Right ventricle myocardium inferior (tissue), 1 donor: Measurements from ENCODE around the gene SURF1. TPM values are rescaled to one million over a fixed set of nuclear protein-coding genes. Genes with fewer than 3 reads are reported as not detected.

Experiments
- ATAC-seq: fragments of 200-7000 bp; cut with Tn5 transposase; one replicate; pipeline ENCODE4 v1.9.1; 2020; ENCODE audit warnings: mild to moderate bottlenecking, moderate library complexity
- DNase-seq: peaks from one replicate; pipeline ENCODE4 v3.0.0; 2021; ENCODE audit errors: missing footprints
- intact Hi-C: fragments of 100-400 bp; cut with DNase I; formaldehyde crosslinking; loops from one replicate; pipeline ENCODE4 v1.11.0; 2022
- total RNA-seq: library from RNA; stranded (reverse); fragmentation: NEBNext Ultra II Directional; extraction: Animal tissue kit (Norgen Biotek cat#: 25700); gene quantifications from one replicate; pipeline ENCODE4 v1.2.1, GENCODE V29; 2021
- donor health status: DM: no; HTN: yes; CAD: no; lungs with severe emphysema.

SURF1 gene
- total RNA-seq, 1 donor from 2014 or later = 62.6 TPM

DNA sequence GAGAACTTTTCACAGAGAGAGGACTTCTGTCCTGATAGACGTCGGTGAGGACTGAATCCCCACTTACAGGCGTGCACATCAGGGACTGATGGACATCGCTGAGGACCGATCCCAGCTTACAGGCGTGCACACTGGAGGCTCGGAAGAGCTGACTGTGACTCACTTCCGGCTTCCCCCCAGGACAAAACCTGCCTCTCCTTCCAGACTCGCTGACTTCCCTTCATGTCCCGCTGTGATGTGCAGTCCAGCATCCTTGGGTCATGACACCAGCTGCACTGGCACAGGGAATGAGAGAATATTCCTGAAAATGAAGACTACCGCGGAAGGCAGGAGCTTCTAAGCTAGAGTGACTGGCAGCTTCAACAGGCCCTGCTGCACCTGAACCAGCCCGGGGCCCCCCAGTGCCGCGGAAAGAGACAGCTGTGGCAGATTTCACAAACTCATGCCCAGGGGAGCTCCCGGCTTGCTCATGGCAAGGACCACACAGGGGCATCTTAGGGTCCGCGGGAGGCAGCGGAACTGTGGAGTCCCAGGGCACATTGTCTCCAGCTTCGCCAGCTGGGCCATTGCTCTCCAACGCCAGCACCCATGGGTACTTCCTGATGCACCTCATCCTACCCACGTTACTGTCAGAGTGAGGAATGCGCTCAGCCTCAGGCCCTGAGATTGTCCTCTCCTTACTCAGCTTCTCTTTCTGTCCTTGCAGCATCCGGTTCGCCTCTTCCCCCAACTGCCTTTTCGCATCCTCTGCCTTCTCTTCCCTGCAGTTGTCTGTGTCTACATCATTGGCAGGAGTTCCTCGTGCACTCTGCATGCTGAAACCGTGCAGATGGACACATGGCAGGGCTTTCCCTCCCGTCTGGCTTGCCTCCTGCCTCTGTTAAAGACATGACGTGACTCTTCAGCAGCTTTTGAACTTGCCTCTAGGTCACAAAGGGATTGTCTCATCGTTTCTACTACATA is 49.8 kb downstream of the SURF1 start:
- ATAC-seq = no peak
- DNase-seq = no peak
- intact Hi-C loops = no loop called here

DNA sequence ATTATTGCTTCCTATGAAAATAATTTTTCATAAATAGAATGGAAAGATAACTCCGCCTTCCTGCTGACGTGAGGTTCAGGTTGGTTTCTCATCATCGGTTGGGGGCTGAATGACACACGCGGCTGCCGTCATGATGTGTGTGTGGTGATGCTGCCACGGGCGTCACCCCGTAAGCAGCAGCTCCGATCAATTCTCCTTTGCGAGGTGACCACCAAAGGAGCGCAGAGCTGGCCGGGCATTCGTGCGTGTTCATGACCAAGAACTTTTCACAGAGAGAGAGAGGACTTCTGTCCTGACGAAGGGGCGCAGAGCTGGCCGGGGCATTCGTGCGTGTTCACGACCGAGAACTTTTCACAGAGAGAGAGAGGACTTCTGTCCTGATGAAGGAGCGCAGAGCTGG is 50.6 kb downstream of the SURF1 start:
- ATAC-seq (no peak), DNase-seq (no peak)
- intact Hi-C loops = no loop called here

DNA sequence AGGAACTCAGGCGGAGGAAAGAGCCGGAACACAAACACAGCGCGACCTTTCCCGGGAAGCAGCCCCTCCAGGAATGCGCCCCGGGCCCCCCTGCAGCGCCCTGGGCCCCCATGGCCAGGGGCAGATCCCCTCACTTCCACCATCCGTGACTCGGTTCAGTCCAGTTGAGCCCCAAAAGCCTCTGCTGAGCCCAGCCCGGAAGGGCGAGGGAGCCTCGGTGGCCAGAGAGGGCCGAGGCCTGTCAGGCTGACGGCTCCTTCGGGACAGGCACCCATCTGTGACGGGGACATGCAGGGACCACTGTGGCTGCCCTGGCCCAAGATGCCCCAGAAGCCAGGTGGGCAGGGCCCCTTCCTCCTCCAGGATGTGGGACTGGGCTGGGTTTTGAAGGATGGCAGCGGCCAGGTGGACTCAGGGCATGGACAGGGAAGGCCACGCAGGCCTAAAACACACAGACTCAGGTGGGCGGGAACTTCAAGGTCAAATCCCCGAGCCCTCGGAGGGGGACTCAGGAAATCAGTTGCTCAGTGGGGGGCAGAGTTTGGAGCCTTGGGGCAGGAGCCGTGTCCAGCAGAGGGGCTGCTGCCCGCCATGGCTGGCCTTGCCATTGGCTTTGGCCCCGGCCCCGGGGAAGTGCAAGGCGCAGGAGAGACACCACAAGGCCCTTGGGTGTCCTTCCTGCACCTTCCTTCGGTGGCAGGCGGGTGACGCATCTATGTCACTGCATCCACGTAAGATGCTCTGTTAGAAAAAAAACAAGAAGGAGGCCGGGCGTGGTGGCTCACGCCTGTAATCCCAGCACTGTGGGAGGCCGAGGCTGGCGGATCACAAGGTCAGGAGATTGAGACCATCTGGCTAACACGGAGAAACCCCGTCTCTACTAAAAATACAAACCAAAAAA is 51.6 kb downstream of the SURF1 start:
- intact Hi-C loops = no loop called here

DNA sequence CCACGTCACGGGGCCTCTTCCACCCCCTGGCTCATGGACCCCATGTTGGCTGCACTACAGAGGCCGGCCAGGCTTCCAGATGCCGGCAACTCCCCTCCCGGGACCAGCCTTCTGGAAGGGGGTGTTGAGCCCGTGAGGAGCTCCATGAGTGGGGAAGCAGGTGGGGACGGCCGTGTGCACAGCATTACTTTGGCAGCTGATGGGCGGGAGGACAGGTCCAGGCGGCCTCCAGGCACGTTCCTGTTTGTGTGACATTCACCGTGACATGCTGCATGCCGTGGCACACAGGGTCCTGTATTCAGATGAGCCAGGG is 52.2 kb downstream of the SURF1 start:
- no peak for ATAC-seq
- intact Hi-C loops = no loop called here
- no peak for DNase-seq

More for the DNA sequence above, 51.6 kb downstream of the SURF1 start:
- DNase-seq = no peak
- ATAC-seq = no peak

DNA sequence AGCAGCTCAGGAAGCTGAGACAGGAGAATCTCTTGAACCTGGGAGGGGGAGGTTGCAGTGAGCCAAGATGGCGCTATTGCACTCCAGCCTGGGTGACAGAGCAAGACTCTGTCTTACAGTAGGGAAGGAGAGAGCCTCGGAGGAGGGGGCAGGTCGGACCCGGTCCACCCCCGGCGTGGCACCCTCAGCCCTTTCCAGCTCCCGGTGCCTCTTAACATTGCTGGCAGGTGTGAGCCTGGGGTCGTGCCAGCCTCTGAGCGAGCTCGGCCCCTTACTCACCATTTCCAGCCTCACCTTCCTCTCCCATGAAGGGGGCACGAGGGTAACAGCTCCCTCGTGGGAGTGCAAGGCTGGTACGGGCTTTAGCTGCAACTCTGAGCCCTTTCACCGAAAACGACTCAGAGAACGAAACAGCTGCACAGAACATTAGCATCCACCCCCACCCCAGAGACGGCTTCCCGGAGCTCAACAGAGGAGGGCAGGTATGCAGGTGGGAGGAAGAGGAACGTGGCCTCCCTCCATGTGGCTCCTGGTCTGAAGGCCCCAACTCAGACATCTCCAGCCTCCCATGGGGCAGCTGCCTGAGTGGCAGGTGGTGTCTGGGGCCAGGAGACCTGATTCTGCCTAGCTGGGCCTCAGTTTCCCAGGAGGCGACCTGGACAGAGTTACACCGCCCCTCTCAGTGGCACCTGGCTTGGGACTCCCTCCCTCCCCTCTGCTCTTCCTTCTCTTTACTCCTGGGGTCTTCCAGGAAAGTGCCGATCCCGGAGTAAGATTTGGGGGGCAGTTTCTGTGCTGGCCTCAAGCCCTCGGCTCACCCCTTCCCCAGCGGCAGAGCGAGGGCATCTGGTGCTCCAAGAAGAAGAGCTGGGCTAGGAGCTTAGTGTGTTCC is 52.8 kb downstream of the SURF1 start:
- intact Hi-C loops = no loop called here
- ATAC-seq (no peak), DNase-seq (no peak)

Other genes with a start within 250 kb of the SURF1 start
- 33.7 TPM for gene RALGDS, start 235.2 kb downstream of the SURF1 start, total RNA-seq
- gene GBGT1, start 192.6 kb downstream of the SURF1 start, total RNA-seq = 8.2 TPM
- gene OBP2B, start 147.2 kb downstream of the SURF1 start, total RNA-seq = not detected
- 1.5 TPM for gene ABO, start 81.3 kb downstream of the SURF1 start, total RNA-seq
- 13.4 TPM for gene SURF6, start 20.3 kb downstream of the SURF1 start, total RNA-seq
- gene MED22, start 8.4 kb downstream of the SURF1 start, total RNA-seq = 20.8 TPM
- 977 TPM for gene RPL7A, start 8.3 kb downstream of the SURF1 start, total RNA-seq
- gene SURF2, start 63 bp upstream of the SURF1 start, total RNA-seq = 13.2 TPM
- gene SURF4, start 19.6 kb upstream of the SURF1 start, total RNA-seq = 68.4 TPM
- gene STKLD1, start 19.9 kb upstream of the SURF1 start, total RNA-seq = 0.27 TPM
- 18.7 TPM for gene REXO4, start 61.5 kb upstream of the SURF1 start, total RNA-seq
- 3.6 TPM for gene ADAMTS13, start 65.9 kb upstream of the SURF1 start, total RNA-seq
- gene CACFD1, start 103.5 kb upstream of the SURF1 start, total RNA-seq = 13.9 TPM
- 2.7 TPM for gene SLC2A6, start 122.6 kb upstream of the SURF1 start, total RNA-seq
- not detected for gene MYMK, start 168.5 kb upstream of the SURF1 start, total RNA-seq
- gene ADAMTSL2, start 178.2 kb upstream of the SURF1 start, total RNA-seq = 9.5 TPM